T-helper 1 cell (primary cell): ENCODE data around the gene COMMD10.

Experiments
- DNase-seq, 5 donors: peaks; one replicate each; pipeline ENCODE4 v3.0.0-alpha.2; 2012 to 2020

COMMD10 gene

GRCh38 chr5:116296335-116297072 lies 211.7 kb downstream of the COMMD10 start:
- no peak for DNase-seq

GRCh38 chr5:116297296-116297814 lies 212.5 kb downstream of the COMMD10 start:
- DNase-seq: no peak

GRCh38 chr5:116299746-116300640 lies 215.2 kb downstream of the COMMD10 start:
- DNase-seq: no peak

- no peak for DNase-seq
Measured at GRCh38 chr5:116301110-116301509, 216.3 kb downstream of the COMMD10 start.

- no peak for DNase-seq
Measured at GRCh38 chr5:116303340-116303739, 218.5 kb downstream of the COMMD10 start.

GRCh38 chr5:116303810-116304209 lies 219.0 kb downstream of the COMMD10 start:
- DNase-seq: no peak

- no peak for DNase-seq
Measured at GRCh38 chr5:116305899-116306298, 221.1 kb downstream of the COMMD10 start.

GRCh38 chr5:116306846-116307245 lies 222.0 kb downstream of the COMMD10 start:
- DNase-seq: no peak

GRCh38 chr5:116308391-116308790 lies 223.6 kb downstream of the COMMD10 start:
- DNase-seq: no peak

- DNase-seq: no peak
Measured at GRCh38 chr5:116313366-116313765, 228.5 kb downstream of the COMMD10 start.

GRCh38 chr5:116315531-116315930 lies 230.7 kb downstream of the COMMD10 start:
- DNase-seq: no peak

- no peak for DNase-seq
Measured at GRCh38 chr5:116318091-116318854, 233.4 kb downstream of the COMMD10 start.

GRCh38 chr5:116320486-116320885 lies 235.7 kb downstream of the COMMD10 start:
- no peak for DNase-seq

- DNase-seq: no peak
Measured at GRCh38 chr5:116329503-116329902, 244.7 kb downstream of the COMMD10 start.

- no peak for DNase-seq
Measured at GRCh38 chr5:116340799-116341198, 256.0 kb downstream of the COMMD10 start.
